GM21423 (cell line): Measurements from ENCODE around the gene RBM38.
"Not testable (repeated sequence)": the region's sequence is repeated elsewhere in the genome, so short reads cannot be mapped to it uniquely, and the experiment has no call there.

Source experiments
- ATAC-seq: cut with Tn5 transposase; IDR thresholded peaks from one replicate; pipeline ENCODE4 v1.9.1; 2021; ENCODE audit warnings: mild to moderate bottlenecking, moderate library complexity; ENCODE audit not compliant: unreplicated experiment

The RBM38 gene

GRCh38 chr20:57390604-57391438, at the start of gene RBM38:
TSS of gene RBM38 (plus strand) at chr20:57391396. CDS start at chr20:57391582, 186 bp downstream.
- ATAC-seq, result peak; percentile 45

GRCh38 chr20:57341663-57342062, 49.5 kb upstream of the RBM38 start:
- no peak for ATAC-seq

- no peak for ATAC-seq
Observed at GRCh38 chr20:57342829-57343228, 48.4 kb upstream of the RBM38 start.

- peak; percentile 40 for ATAC-seq
Observed at GRCh38 chr20:57346477-57346876, 44.7 kb upstream of the RBM38 start.

- ATAC-seq, result no peak
Observed at GRCh38 chr20:57347393-57347792, 43.8 kb upstream of the RBM38 start.

- not testable (repeated sequence) for ATAC-seq
Observed at GRCh38 chr20:57348200-57348921, 42.8 kb upstream of the RBM38 start.

- not testable (repeated sequence) for ATAC-seq
Observed at GRCh38 chr20:57348922-57349574, 42.1 kb upstream of the RBM38 start.

GRCh38 chr20:57350081-57350710, 41.0 kb upstream of the RBM38 start:
- ATAC-seq, result no peak

GRCh38 chr20:57350726-57351041, 40.5 kb upstream of the RBM38 start:
- not testable (repeated sequence) for ATAC-seq

GRCh38 chr20:57351042-57351783, 40.0 kb upstream of the RBM38 start, which contains the start of gene RAE1:
TSS of gene RAE1 (plus strand) at chr20:57351255. CDS start at chr20:57354039, 2,784 bp downstream.
- peak; percentile 79 for ATAC-seq

GRCh38 chr20:57352305-57352704, 38.9 kb upstream of the RBM38 start:
- ATAC-seq, result no peak

- ATAC-seq, result no peak
Observed at GRCh38 chr20:57353351-57353750, 37.8 kb upstream of the RBM38 start.

- ATAC-seq, result no peak
Observed at GRCh38 chr20:57361517-57361916, 29.7 kb upstream of the RBM38 start.

GRCh38 chr20:57364451-57364850, 26.7 kb upstream of the RBM38 start:
- ATAC-seq, result no peak

GRCh38 chr20:57369596-57369995, 21.6 kb upstream of the RBM38 start:
- ATAC-seq, result no peak

GRCh38 chr20:57370316-57370715, 20.9 kb upstream of the RBM38 start:
- no peak for ATAC-seq

GRCh38 chr20:57371363-57371762, 19.8 kb upstream of the RBM38 start:
- ATAC-seq, result no peak

GRCh38 chr20:57372157-57372556, 19.0 kb upstream of the RBM38 start:
- ATAC-seq, result no peak

GRCh38 chr20:57372581-57373350, 18.4 kb upstream of the RBM38 start:
- ATAC-seq, result no peak
